Bone marrow (tissue), 2 donors: ENCODE results near the gene TMEM37.

Experiments
- DNase-seq, 2 donors: peaks; one replicate each; lab custom pipeline; 2025; lab: John Stamatoyannopoulos, UW

The TMEM37 gene

GRCh38 chr2:119419065-119419464 is 12.6 kb upstream of the TMEM37 start:
- no peak for DNase-seq

GRCh38 chr2:119419803-119420508 is 11.7 kb upstream of the TMEM37 start:
- DNase-seq = no peak

GRCh38 chr2:119421304-119421703 is 10.3 kb upstream of the TMEM37 start:
- no peak for DNase-seq

- no peak for DNase-seq
These were observed 9.9 kb upstream of the TMEM37 start for GRCh38 chr2:119421741-119422140.

- no peak for DNase-seq
These were observed 9.1 kb upstream of the TMEM37 start for GRCh38 chr2:119422360-119423107.

- no peak for DNase-seq
These were observed 8.6 kb upstream of the TMEM37 start for GRCh38 chr2:119423108-119423444.

GRCh38 chr2:119423811-119424210 is 7.8 kb upstream of the TMEM37 start:
- no peak for DNase-seq

- DNase-seq = no peak
These were observed 7.2 kb upstream of the TMEM37 start for GRCh38 chr2:119424284-119425118.

GRCh38 chr2:119425119-119425405 is 6.6 kb upstream of the TMEM37 start:
- DNase-seq = no peak

- no peak for DNase-seq
These were observed 5.8 kb upstream of the TMEM37 start for GRCh38 chr2:119425620-119426395.

- no peak for DNase-seq
These were observed 5.3 kb upstream of the TMEM37 start for GRCh38 chr2:119426396-119426675.

GRCh38 chr2:119426801-119427395 is 4.8 kb upstream of the TMEM37 start:
- no peak for DNase-seq

GRCh38 chr2:119427756-119428155 is 3.9 kb upstream of the TMEM37 start:
- DNase-seq = no peak

- no peak for DNase-seq
These were observed 3.0 kb upstream of the TMEM37 start for GRCh38 chr2:119428488-119429224.

GRCh38 chr2:119429225-119429981 is 2.3 kb upstream of the TMEM37 start:
- no peak for DNase-seq

GRCh38 chr2:119430023-119430498 is 1.6 kb upstream of the TMEM37 start:
- DNase-seq = no peak

- no peak for DNase-seq
These were observed 559 bp downstream of the TMEM37 start for GRCh38 chr2:119431976-119432850.

GRCh38 chr2:119432851-119433522 is 1.3 kb downstream of the TMEM37 start:
- no peak for DNase-seq
